B cell (primary cell): Measurements from ENCODE around the gene NRN1. TPM values are rescaled to one million over a fixed set of nuclear protein-coding genes. Genes with fewer than 3 reads are reported as not detected.

Experiments used
- ATAC-seq: fragments of 200-7000 bp; cut with Tn5 transposase; one replicate; pipeline ENCODE4 v1.10.0; 2021; ENCODE audit warnings: low read depth, mild to moderate bottlenecking, moderate number of reproducible peaks, moderate library complexity
- CTCF ChIA-PET: fragments of 350-600 bp; sonication (Branson Sonifier 250); formaldehyde crosslinking; loops from one replicate; lab custom pipeline; 2021; ENCODE audit warnings: antibody characterized with exemption, inconsistent platforms; lab: Charles Lee
- POLR2A ChIA-PET: fragments of 350-600 bp; sonication (Branson Sonifier 250); formaldehyde crosslinking; loops from one replicate; lab custom pipeline; 2021; ENCODE audit warnings: antibody characterized with exemption; lab: Charles Lee
- DNase-seq: peaks from one replicate; pipeline ENCODE4 v3.0.0; 2013
- H2AFZ ChIP-seq: 2 replicates; pipeline ENCODE4 v1.6.1; 2012; ENCODE audit warnings: mild to moderate bottlenecking, low read depth, low read length; ENCODE audit not compliant: insufficient read depth, poor library complexity, severe bottlenecking
- H3K27ac ChIP-seq, 2 donors: 1 replicate in 1 of 2; 2 replicates in 1 of 2; pipeline ENCODE4 v1.5.1; 2012 to 2013; ENCODE audit warnings: low read length in 2 of 2, mild to moderate bottlenecking in 2 of 2, moderate library complexity in 1 of 2
- H3K27me3 ChIP-seq, 4 experiments: fragments of 200-600 bp in 1 of 4; sonication (generic) in 1 of 4; replicated peaks in 1 of 4; 1 replicate in 2 of 4; 2 replicates in 2 of 4; pipeline versions ENCODE4 v1.6.1 to v1.7.0; 2013 to 2016; ENCODE audit warnings: low read length in 3 of 4, mild to moderate bottlenecking in 2 of 4, mixed read lengths in 1 of 4, moderate library complexity in 1 of 4; ENCODE audit not compliant: insufficient read depth in 4 of 4, control insufficient read depth in 3 of 4; ENCODE audit errors: control extremely low read depth in 1 of 4
- H3K36me3 ChIP-seq, 2 experiments: replicated peaks in 1 of 2; 1 replicate in 1 of 2; 2 replicates in 1 of 2; pipeline versions ENCODE4 v1.6.1 to v1.7.1; 2013; ENCODE audit warnings: low read length in 1 of 2; ENCODE audit not compliant: insufficient read depth in 2 of 2, control insufficient read depth in 1 of 2; ENCODE audit errors: control extremely low read depth in 1 of 2, extremely low read depth in 1 of 2
- H3K4me1 ChIP-seq, 2 donors: fragments of 200-600 bp in 1 of 2; sonication (generic) in 1 of 2; 1 replicate in 1 of 2; 2 replicates in 1 of 2; pipeline versions ENCODE4 v1.5.1 to v1.6.1; 2013 to 2017; ENCODE audit warnings: low read length in 2 of 2; ENCODE audit not compliant: control insufficient read depth in 2 of 2, insufficient read depth in 2 of 2
- H3K4me2 ChIP-seq: replicated peaks from 2 replicates; pipeline ENCODE3; 2012; ENCODE audit warnings: mild to moderate bottlenecking, low read depth, low read length; ENCODE audit not compliant: poor library complexity, severe bottlenecking
- H3K4me3 ChIP-seq, 5 experiments: fragments of 200-600 bp in 1 of 5; sonication (generic) in 1 of 5; 1 replicate in 3 of 5; 2 replicates in 2 of 5; pipeline versions ENCODE4 v1.5.1 to v1.7.0; 2011 to 2016; ENCODE audit warnings: low read length in 4 of 5, mild to moderate bottlenecking in 4 of 5, low read depth in 2 of 5, control low read depth in 1 of 5, moderate library complexity in 1 of 5; ENCODE audit not compliant: insufficient read depth in 1 of 5; ENCODE audit errors: control extremely low read depth in 1 of 5, extremely low read depth in 1 of 5
- H3K79me2 ChIP-seq: fragments of 200-600 bp; sonication (generic); one replicate; pipeline ENCODE4 v1.6.0; 2016; ENCODE audit warnings: low read length; ENCODE audit not compliant: control insufficient read depth, insufficient read depth
- H3K9ac ChIP-seq: fragments of 200-600 bp; sonication (generic); 2 replicates; pipeline ENCODE4 v1.6.1; 2017; ENCODE audit warnings: mild to moderate bottlenecking, low read length, moderate library complexity
- H3K9me3 ChIP-seq, 3 donors: one replicate each; pipeline versions ENCODE4 v1.6.1 to v1.7.1; 2013; ENCODE audit warnings: low read length in 2 of 3; ENCODE audit not compliant: control insufficient read depth in 2 of 3, insufficient read depth in 1 of 3; ENCODE audit errors: control extremely low read depth in 1 of 3
- H4K20me1 ChIP-seq: 2 replicates; pipeline ENCODE4 v1.6.0; 2012; ENCODE audit warnings: mild to moderate bottlenecking, low read length; ENCODE audit not compliant: insufficient read depth, control insufficient read depth, poor library complexity, severe bottlenecking
- H3K27ac Mint-ChIP-seq: one replicate; pipeline ENCODE4 v1.8.0; 2021; ENCODE audit warnings: mixed read lengths
- H3K27me3 Mint-ChIP-seq: one replicate; pipeline ENCODE4 v1.8.0; 2021; ENCODE audit warnings: mixed read lengths
- H3K4me1 Mint-ChIP-seq: one replicate; pipeline ENCODE4 v1.8.0; 2021; ENCODE audit warnings: mixed read lengths
- H3K4me3 Mint-ChIP-seq: one replicate; pipeline ENCODE4 v1.8.0; 2021; ENCODE audit warnings: mixed read lengths
- H3K9me3 Mint-ChIP-seq: one replicate; pipeline ENCODE4 v1.8.0; 2022; ENCODE audit warnings: mixed read lengths; ENCODE audit not compliant: insufficient read depth
- CTCF ChIP-seq: fragments of 200-600 bp; IDR thresholded peaks from one replicate; pipeline ENCODE4 v1.8.0; 2022; ENCODE audit warnings: antibody characterized with exemption, mild to moderate bottlenecking
- EZH2 ChIP-seq: IDR thresholded peaks from 2 replicates; pipeline ENCODE4 v1.6.1; 2012; ENCODE audit warnings: borderline replicate concordance, low read depth, mild to moderate bottlenecking, moderate library complexity, low read length; ENCODE audit not compliant: insufficient read depth, poor library complexity, severe bottlenecking
- WGBS: methylation state at CpG from one replicate; pipeline ENCODE4 v1.1.5; 2013; ENCODE audit warnings: missing lambda C conversion rate; ENCODE audit not compliant: insufficient coverage; 5-methylcytosine and 5-hydroxymethylcytosine counted together
- intact Hi-C: fragments of 100-400 bp; cut with micrococcal nuclease; formaldehyde crosslinking; loops from one replicate; pipeline ENCODE4 v1.10.0; 2022
- polyA plus RNA-seq: library from polyadenylated mRNA; depleted of rRNA; stranded (reverse); fragments of >200 nt; gene quantifications from 2 replicates; pipeline ENCODE4 v1.2.3, GENCODE V29; 2012
- total RNA-seq, 2 donors: library from RNA; stranded (reverse); fragments of 120-200 nt in 1 of 2; gene quantifications; 1 replicate in 1 of 2; 2 replicates in 1 of 2; pipeline versions ENCODE4 v1.2.3 to v1.2.4, GENCODE V29; 2013 to 2022

Gene NRN1
- total and polyA plus RNA-seq, 2 donors (not counting 1 experiment from before 2014, with no cell fraction given): 0.51 TPM; not detected in 1

GRCh38 chr6:6037179-6037578, 30.5 kb upstream of the NRN1 start:
- H3K9ac ChIP-seq: no peak overlapping the region
- TF ChIP-seq EZH2 (no peak), CTCF (no peak)
- no peak overlapping the region for H3K4me2 ChIP-seq
- ChIA-PET POLR2A (no interaction called here), CTCF (interaction anchor here (0.6 kb wide), 1 partner anchor 508 kb away, joined by 3 read pairs; no protein-coding TSS in a partner anchor)
- H2AFZ ChIP-seq: no peak overlapping the region
- intact Hi-C loops: no loop called here
- no peaks in the 10 kb centered on the region for H3K36me3 ChIP-seq
- H3K4me1 ChIP-seq: no peaks in the 10 kb centered on the region
- H4K20me1 ChIP-seq: no peaks in the 10 kb centered on the region
- Mint-ChIP-seq H3K9me3 (no peaks in the 10 kb centered on the region), H3K27ac (no peak overlapping the region), H3K4me3 (no peak overlapping the region), H3K27me3 (peaks cover 46% of the 10 kb centered on the region), H3K4me1 (peaks cover 8% of the 10 kb centered on the region)
- H3K27me3 ChIP-seq: peaks cover 0 to 18% (median 8%) of the 10 kb centered on the region in 4 experiments
- no peaks in the 10 kb centered on the region for H3K9me3 ChIP-seq
- no peaks in the 10 kb centered on the region for H3K79me2 ChIP-seq
- no peak for ATAC-seq
- 100% methylated on average over 2 of the region's 4 CpGs for WGBS
- DNase-seq: no peak
- H3K27ac ChIP-seq: no peak overlapping the region
- no peak overlapping the region for H3K4me3 ChIP-seq

GRCh38 chr6:6033858-6034257, 27.1 kb upstream of the NRN1 start:
- H3K4me1 Mint-ChIP-seq: no peaks in the 10 kb centered on the region
- Histone ChIP-seq H3K79me2 (no peaks in the 10 kb centered on the region), H3K27ac (no peak overlapping the region), H3K9ac (no peak overlapping the region), H3K36me3 (no peaks in the 10 kb centered on the region), H3K4me3 (no peak overlapping the region), H3K4me1 (no peaks in the 10 kb centered on the region), H3K4me2 (no peak overlapping the region), H4K20me1 (no peaks in the 10 kb centered on the region), H2AFZ (no peak overlapping the region), H3K27me3 (peaks cover 0 to 6% (median 2%) of the 10 kb centered on the region in 4 experiments), H3K9me3 (no peaks in the 10 kb centered on the region)
- ChIA-PET POLR2A (no interaction called here), CTCF (no interaction called here)
- no peak overlapping the region for H3K27ac Mint-ChIP-seq
- no peak for DNase-seq
- intact Hi-C loops: no loop called here
- no CpG with 5 or more reads among the region's 4 CpGs for WGBS
- H3K27me3 Mint-ChIP-seq: peaks cover 30% of the 10 kb centered on the region
- no peaks in the 10 kb centered on the region for H3K9me3 Mint-ChIP-seq
- ATAC-seq: no peak
- TF ChIP-seq CTCF (no peak), EZH2 (no peak)
- no peak overlapping the region for H3K4me3 Mint-ChIP-seq
